Measurements from ENCODE around the gene TMEM47. TPM values are rescaled to one million over a fixed set of nuclear protein-coding genes. Genes with fewer than 3 reads are reported as not detected.

TMEM47 gene
- total and polyA plus RNA-seq, 8 donors: 2.2 to 4.0 (median 3.4) TPM

DNA sequence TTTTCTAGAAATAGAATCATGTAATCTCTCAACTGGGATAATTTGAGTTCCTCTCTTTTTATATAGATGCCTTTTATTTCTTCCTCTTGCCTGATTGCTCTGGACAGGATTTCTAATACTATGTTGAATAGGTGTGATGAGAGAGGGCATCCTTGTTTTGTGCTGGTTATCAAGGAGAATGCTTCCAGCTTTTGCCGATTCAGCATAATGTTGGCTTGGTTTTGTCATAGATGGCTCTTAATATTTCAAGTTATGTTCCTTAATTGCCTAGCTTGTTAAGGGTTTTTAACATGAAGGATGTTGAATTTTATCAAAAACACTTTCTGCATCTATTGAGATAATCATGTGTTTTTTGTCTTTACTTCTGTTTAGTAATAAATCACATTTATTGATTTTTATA lies 58.7 kb downstream of the TMEM47 start:
- no peaks in the 10 kb centered on the region for H3K4me1 ChIP-seq
- 79 to 81% methylated on average over 1 of the region's 1 CpG for whole genome bisulfite sequencing, 2 donors
- FAIRE-seq (no peak), ATAC-seq (no peak), DNase-seq (no peak)
- TF ChIP-seq, protein P1, sequence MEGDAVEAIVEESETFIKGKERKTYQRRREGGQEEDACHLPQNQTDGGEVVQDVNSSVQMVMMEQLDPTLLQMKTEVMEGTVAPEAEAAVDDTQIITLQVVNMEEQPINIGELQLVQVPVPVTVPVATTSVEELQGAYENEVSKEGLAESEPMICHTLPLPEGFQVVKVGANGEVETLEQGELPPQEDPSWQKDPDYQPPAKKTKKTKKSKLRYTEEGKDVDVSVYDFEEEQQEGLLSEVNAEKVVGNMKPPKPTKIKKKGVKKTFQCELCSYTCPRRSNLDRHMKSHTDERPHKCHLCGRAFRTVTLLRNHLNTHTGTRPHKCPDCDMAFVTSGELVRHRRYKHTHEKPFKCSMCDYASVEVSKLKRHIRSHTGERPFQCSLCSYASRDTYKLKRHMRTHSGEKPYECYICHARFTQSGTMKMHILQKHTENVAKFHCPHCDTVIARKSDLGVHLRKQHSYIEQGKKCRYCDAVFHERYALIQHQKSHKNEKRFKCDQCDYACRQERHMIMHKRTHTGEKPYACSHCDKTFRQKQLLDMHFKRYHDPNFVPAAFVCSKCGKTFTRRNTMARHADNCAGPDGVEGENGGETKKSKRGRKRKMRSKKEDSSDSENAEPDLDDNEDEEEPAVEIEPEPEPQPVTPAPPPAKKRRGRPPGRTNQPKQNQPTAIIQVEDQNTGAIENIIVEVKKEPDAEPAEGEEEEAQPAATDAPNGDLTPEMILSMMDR (IDR thresholded peaks at IDR 0.05): no peak
- no peak overlapping the region for H3K4me3 ChIP-seq
- no peaks in the 10 kb centered on the region for H3K36me3 ChIP-seq
- H3K27me3 ChIP-seq: peaks cover 0 to 5% (median 0%) of the 10 kb centered on the region in 4 donors
- no peaks in the 10 kb centered on the region for H3K9me3 ChIP-seq
- intact Hi-C loops (cut with DNase I): no loop called here
- H3K27ac ChIP-seq: no peak overlapping the region

- FAIRE-seq (no peak), DNase-seq (no peak), ATAC-seq (no peak)
- H3K27me3 ChIP-seq: peaks cover 0 to 12% (median 3%) of the 10 kb centered on the region in 4 donors
- intact Hi-C loops (cut with DNase I): no loop called here
- H3K9me3 ChIP-seq: no peaks in the 10 kb centered on the region
- TF ChIP-seq, protein P1 (IDR thresholded peaks at IDR 0.05): no peak
- no peak overlapping the region for H3K27ac ChIP-seq
- H3K36me3 ChIP-seq: no peaks in the 10 kb centered on the region
- H3K4me1 ChIP-seq: no peaks in the 10 kb centered on the region
- WGBS, 2 donors: 35 to 36% methylated on average over 3 of the region's 3 CpGs
- no peak overlapping the region for H3K4me3 ChIP-seq
These were observed 70.1 kb downstream of the TMEM47 start for GRCh38 chrX:34586936-34587335.

GRCh38 chrX:34586346-34586911 lies 70.7 kb downstream of the TMEM47 start:
- WGBS, 2 donors: 35 to 49% methylated on average over 4 of the region's 4 CpGs
- intact Hi-C loops (cut with DNase I): no loop called here
- FAIRE-seq: no peak

GRCh38 chrX:34585561-34585960 lies 71.5 kb downstream of the TMEM47 start:
- Histone ChIP-seq H3K9me3 (no peaks in the 10 kb centered on the region), H3K4me3 (no peak overlapping the region), H3K27me3 (peaks cover 0 to 9% (median 3%) of the 10 kb centered on the region in 4 donors), H3K27ac (no peak overlapping the region), H3K4me1 (no peaks in the 10 kb centered on the region), H3K36me3 (no peaks in the 10 kb centered on the region)
- DNase-seq (no peak), ATAC-seq (no peak), FAIRE-seq (no peak)
- intact Hi-C loops (cut with DNase I): no loop called here
- WGBS, 2 donors: 72 to 76% methylated on average over 5 of the region's 5 CpGs
- TF ChIP-seq, protein P1 (IDR thresholded peaks at IDR 0.05): no peak

More at GRCh38 chrX:34586346-34586911, 70.7 kb downstream of the TMEM47 start:
- Histone ChIP-seq H3K27me3 (peaks cover 0 to 12% (median 3%) of the 10 kb centered on the region in 4 donors), H3K27ac (no peak overlapping the region), H3K36me3 (no peaks in the 10 kb centered on the region), H3K9me3 (no peaks in the 10 kb centered on the region), H3K4me1 (no peaks in the 10 kb centered on the region), H3K4me3 (no peak overlapping the region)
- TF ChIP-seq, protein P1 (IDR thresholded peaks at IDR 0.05): no peak
- DNase-seq (no peak), ATAC-seq (no peak)

DNA sequence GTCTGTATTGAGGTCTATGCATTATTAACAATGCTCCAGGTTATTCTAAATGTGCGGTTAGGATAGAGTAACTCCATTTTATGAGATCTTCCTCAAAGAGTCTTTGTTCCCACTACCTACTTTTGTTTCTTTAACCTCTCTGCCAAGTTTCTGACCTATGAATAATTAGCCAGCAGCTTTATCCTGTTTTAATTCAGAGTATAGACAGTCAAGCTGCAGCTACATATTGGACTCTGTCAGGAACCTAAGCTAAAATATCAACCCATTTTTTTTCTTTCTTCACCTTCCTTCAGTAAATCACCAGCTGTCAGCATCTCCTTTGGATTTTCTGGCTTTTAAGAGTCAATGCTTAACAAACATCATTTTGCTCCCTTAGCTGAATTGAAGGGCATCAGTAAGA lies 72.3 kb downstream of the TMEM47 start:
- H3K27me3 ChIP-seq: peaks cover 0 to 10% (median 3%) of the 10 kb centered on the region in 4 donors
- FAIRE-seq (no peak), DNase-seq (no peak), ATAC-seq (no peak)
- no peaks in the 10 kb centered on the region for H3K4me1 ChIP-seq
- intact Hi-C loops (cut with DNase I): no loop called here
- no peaks in the 10 kb centered on the region for H3K36me3 ChIP-seq
- H3K4me3 ChIP-seq: no peak overlapping the region
- TF ChIP-seq, protein P1 (IDR thresholded peaks at IDR 0.05): no peak
- H3K27ac ChIP-seq: no peak overlapping the region
- no peaks in the 10 kb centered on the region for H3K9me3 ChIP-seq
- WGBS, 2 donors: 38 to 68% methylated on average over 1 of the region's 1 CpG

All from pancreas (tissue), 10 donors.